Measurements from ENCODE around the gene TMIGD3.

Gene TMIGD3

GRCh38 chr1:111446967-111447892 is 56.2 kb downstream of the TMIGD3 start:
- no peak for DNase-seq

GRCh38 chr1:111446546-111446945 is 56.9 kb downstream of the TMIGD3 start:
- DNase-seq: no peak

GRCh38 chr1:111444031-111444430 is 59.4 kb downstream of the TMIGD3 start:
- no peak for DNase-seq

- no peak for DNase-seq
These were observed 61.0 kb downstream of the TMIGD3 start for GRCh38 chr1:111442457-111442856.

GRCh38 chr1:111441573-111442192 is 61.8 kb downstream of the TMIGD3 start:
- DNase-seq: peak; percentile 9

GRCh38 chr1:111439461-111440351 is 63.7 kb downstream of the TMIGD3 start:
- no peak for DNase-seq

GRCh38 chr1:111436726-111437125 is 66.7 kb downstream of the TMIGD3 start:
- DNase-seq: peak; percentile 56

All from fibroblast of upper back skin (primary cell).